D721Med (cell line): ENCODE data around the gene BMP2K.
"Not testable (repeated sequence)": the region's sequence is repeated elsewhere in the genome, so short reads cannot be mapped to it uniquely, and the experiment has no call there.

Experiments
- DNase-seq: peaks from one replicate; pipeline ENCODE4 v3.0.0; 2011; ENCODE audit warnings: low spot score; ENCODE audit not compliant: insufficient read length
- FAIRE-seq: peaks from 2 replicates; lab custom pipeline; 2011; peaks lifted over from hg19 to GRCh38; lab: Jason Lieb, UNC
- CTCF ChIP-seq: IDR thresholded peaks from 2 replicates; pipeline ENCODE4 v1.5.1; 2012; ENCODE audit warnings: mild to moderate bottlenecking, control low read depth; ENCODE audit not compliant: insufficient read depth; ENCODE audit errors: missing control alignments

BMP2K gene

GRCh38 chr4:78818530-78819079, 42.5 kb downstream of the BMP2K start:
- TF ChIP-seq CTCF = no peak
- DNase-seq (no peak), FAIRE-seq (no peak)

- DNase-seq (no peak), FAIRE-seq (peak; percentile 38)
- no peak for TF ChIP-seq CTCF
These were observed 47.9 kb downstream of the BMP2K start for GRCh38 chr4:78824001-78824400.

DNA sequence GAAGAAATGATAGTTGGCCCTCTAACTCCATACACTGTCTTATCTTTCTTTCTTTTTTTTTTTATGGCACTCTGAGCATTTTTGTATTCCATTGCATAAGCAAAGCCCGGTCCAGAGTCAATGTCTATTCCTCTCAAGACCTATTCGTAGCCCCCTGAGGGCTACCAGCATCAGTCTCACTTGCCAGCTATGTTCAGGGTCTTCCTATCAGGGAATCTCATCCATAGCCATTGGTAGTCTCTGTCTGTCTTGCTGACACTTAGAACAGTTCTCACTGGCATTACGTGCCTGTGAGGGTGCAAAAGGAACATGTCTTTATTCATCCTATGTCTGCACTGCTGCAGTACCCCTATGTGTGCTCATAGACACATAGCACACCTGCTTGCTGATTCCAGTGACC, 51.0 kb downstream of the BMP2K start:
- DNase-seq (no peak), FAIRE-seq (no peak)
- no peak for TF ChIP-seq CTCF

GRCh38 chr4:78829296-78829695, 53.1 kb downstream of the BMP2K start:
- DNase-seq (no peak), FAIRE-seq (no peak)

GRCh38 chr4:78839676-78840075, 63.5 kb downstream of the BMP2K start:
- not testable (repeated sequence) for DNase-seq, FAIRE-seq

More at GRCh38 chr4:78829296-78829695, 53.1 kb downstream of the BMP2K start:
- TF ChIP-seq CTCF = no peak

- FAIRE-seq, DNase-seq: not testable (repeated sequence)
These were observed 64.1 kb downstream of the BMP2K start for GRCh38 chr4:78840286-78840685.

GRCh38 chr4:78845472-78845871, 69.3 kb downstream of the BMP2K start:
- no peak for TF ChIP-seq CTCF
- FAIRE-seq (no peak), DNase-seq (no peak)

DNA sequence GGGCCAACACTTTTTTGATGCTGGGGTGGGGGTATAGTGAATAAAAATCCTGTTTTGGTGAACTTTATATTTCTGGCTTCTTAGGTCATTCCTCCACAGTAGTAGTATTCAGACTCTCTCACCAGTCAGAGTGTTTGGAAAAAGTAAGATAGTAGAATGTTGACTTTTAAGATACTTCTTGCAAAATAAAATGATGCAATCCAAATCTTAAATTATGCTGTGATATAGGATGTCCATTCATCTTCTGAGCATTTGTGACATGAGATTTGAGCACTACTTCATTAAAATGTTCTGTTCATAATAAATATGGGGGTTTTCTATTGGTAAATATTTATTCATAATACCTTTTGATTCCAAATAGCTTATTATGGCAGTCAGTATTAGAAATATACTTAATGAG, 70.1 kb downstream of the BMP2K start:
- no peak for TF ChIP-seq CTCF
- no peak for DNase-seq
- FAIRE-seq = no peak
